HG03432 (cell line): ENCODE results near the gene ANO10.
"Not testable (repeated sequence)": the region's sequence is repeated elsewhere in the genome, so short reads cannot be mapped to it uniquely, and the experiment has no call there.

Experiments used
- ATAC-seq: cut with Tn5 transposase; IDR thresholded peaks from one replicate; pipeline ENCODE4 v1.9.1; 2021; ENCODE audit warnings: mild to moderate bottlenecking, moderate library complexity; ENCODE audit not compliant: unreplicated experiment

Gene ANO10

DNA sequence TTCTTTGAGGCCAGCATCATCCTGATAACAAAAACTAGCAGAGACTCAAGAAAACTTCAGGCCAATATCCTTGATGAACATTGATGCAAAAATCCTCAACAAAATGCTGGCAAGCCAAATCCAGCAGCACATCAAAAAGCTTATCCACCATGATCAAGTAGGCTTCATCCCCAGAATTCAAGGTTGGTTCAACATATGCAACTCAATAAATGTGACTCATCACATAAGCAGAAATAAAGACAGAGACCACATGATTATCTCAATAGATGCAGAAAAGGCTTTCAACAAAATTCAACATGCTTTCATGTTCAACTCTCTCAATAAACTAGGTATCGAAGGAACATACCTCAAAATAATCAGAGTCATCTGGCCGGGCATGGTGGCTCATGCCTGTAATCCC, 265.8 kb downstream of the ANO10 start:
- not testable (repeated sequence) for ATAC-seq

DNA sequence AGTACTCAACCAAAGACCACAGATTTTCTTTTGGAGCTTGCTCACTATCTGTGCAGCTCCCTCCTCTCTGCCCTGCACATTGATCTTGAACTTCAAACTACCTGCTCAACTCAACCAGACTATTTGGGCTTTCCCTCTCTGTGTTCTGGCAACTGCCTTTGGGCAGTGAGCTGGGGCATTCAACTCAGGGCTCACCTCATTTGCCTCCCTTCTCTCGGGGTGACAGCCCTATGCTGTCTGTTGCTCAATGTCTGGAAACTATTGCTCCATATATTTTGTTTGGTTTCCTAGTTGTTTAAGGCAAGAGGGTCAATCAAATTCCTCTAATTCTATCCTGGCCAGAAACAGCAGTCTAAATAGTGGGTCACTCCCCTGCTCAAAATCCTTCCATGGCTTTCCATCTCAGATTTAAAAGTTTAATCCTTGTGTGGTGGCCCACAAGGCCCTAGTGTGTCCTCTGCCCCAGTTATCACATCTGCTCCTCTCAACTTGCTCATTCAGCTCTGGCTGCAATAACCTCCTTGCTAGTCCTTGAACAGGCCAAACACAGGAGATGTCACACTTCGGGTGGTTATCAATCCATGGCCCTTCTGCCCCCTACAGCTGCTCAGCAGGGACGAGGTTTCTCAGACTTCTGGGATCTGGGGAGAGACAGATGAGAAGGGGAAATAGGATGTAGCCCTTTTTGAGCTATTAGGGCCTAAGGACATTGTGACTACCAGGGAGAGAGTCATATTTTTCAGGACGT, 267.7 kb downstream of the ANO10 start:
- ATAC-seq: no peak

DNA sequence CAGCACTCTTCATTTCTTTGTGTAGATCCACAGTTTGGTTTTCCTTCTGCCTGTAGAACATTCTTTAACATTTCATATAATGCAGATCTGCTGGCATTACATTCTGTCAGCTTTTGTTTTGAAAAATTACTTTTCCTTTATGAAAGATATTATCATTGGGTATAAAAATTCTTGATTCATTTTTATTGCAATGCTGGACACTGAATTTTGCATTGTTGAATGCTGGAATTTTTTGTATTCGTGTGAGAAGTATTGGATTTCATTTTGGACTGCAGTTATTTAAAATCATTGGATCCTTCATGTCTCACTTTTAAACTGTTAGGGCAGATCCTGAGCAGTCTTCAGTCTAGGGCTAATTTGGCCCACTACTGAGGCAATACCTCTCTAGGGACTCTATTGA, 268.4 kb downstream of the ANO10 start:
- ATAC-seq: no peak

DNA sequence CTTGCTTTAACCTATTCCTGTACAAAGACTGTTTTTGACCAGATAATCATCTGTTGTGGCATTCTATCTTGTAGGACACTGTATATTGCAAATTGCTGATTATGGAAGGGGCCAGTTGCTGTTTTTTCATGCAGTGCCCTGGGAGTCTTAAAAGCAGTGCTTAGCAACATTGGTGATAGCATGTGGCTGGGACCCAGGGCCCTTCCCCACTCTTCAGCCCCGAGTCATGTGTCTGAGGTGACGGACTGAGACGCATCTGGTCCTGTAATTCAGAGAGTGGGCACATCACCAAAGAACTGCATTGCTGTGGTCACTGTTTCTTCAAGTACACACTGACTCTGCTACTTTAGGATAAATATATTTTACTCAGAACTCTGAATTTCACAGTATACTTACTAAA, 272.1 kb downstream of the ANO10 start:
- ATAC-seq: no peak

DNA sequence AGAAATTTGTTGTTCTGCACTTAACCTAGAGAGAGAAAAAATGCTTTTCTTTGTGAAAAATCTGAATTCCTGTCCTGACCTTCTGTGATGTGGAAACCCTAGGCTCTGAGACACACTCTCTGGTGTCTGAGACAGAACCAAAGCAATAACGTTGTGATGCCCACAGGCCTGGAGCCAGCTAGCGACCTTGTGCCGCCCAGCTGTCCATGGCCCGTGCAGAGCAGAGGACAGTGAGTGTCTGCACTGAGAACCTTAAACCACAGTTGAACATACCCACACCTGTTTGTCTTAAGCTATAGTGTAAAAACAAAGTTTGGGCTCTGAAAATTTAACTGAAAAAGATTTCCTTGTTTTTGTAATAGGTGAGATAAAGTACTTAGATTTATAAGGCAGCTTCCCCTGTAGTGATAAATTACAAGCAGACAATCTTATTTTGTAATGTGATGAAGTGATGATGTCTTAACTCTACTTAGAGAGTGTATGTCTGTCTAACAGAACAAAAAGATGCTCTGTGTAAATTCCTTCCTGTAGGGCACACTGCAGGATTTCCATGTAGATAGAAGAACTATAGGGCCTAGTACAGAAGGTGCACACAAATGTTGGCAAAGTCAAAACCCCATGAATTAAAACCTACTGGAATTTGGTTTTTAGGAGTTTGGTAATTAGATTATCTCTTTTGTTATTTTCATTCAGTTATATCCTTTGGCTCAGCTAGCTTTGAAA, 272.8 kb downstream of the ANO10 start:
- no peak for ATAC-seq

DNA sequence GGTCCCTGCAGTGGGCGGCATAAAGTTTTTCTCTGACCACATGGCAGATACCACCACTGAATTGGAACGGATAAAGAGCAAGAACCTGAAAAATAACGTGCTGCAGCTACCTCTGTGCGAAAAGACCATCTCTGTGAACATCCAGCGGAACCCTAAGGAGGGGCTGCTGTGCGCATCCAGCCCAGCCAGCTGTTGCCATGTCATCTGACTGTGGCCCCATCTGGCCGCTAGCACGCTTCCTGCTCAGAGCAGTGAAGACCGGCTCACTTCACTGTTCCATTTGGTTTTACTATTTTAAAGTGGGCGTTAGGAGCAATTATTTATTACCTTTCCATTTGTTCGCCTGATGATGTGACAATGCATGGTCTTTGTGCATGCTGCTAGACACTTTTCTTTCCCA, 273.5 kb downstream of the ANO10 start:
- no peak for ATAC-seq

DNA sequence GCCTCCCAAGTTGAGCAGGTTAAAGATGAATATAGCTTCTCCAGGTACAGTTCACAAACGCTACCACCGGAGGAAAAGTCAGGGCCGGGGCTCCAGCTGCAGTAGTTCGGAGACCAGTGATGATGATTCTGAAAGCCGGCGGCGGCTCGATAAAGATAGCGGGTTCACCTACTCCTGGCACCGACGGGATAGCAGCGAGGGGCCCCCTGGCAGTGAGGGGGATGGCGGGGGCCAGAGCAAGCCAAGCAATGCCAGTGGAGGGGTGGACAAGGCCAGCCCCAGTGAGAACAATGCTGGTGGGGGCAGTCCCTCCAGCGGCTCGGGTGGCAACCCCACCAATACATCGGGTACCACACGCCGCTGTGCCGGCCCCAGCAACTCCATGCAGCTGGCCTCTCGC, 274.0 kb downstream of the ANO10 start:
- no peak for ATAC-seq

DNA sequence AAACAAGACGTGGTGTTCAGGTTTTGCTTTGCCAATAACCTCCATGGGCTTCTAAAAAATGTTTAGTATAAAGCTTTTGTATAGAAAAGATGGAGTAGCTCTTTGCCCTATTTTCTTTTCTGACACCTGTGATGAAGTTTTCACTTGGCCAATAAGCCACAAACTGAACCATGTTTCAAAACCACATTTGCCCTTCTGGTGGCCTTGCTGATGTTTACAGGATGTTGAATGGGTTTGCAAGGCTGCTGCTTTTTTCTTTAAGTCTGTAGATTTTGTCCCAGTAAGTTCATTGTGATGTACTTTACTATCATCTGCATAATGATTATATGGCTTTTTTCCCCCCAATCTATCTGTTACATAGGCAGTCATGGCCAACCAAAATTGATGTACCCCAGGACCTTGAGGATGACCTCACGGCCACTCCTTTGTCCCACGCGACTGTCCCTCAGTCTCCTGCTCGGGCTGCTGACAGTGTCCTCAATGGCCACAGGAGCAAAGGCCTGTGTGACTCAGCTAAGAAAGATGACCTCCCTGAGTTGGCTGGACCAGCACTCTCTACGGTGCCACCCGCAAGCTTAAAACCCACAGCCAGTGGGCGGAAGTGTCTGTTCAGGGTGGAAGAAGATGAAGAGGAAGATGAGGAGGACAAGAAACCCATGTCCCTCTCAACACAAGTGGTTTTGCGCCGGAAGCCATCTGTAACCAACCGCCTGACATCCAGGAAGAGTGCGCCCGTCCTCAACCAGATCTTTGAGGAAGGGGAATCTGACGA, 274.6 kb downstream of the ANO10 start:
- no peak for ATAC-seq

DNA sequence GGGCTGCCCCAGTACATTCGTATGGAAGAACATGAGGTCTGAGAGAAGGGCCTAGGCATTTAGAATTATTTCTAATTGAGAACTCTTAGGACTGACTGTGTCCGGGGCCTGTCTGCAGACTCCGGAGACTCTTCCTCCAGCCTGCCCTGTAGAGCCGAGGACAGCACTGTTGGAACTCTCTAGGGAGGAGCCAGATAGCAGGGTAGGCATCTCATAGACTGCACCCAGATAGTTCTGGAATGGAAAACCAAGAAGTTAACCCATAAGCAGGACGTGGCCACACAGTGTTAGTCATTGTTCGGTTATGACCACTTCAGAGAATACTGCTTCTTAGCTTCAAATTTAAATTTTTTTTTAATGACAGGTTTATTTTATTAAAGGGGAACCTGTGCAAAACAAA, 275.9 kb downstream of the ANO10 start:
- no peak for ATAC-seq

DNA sequence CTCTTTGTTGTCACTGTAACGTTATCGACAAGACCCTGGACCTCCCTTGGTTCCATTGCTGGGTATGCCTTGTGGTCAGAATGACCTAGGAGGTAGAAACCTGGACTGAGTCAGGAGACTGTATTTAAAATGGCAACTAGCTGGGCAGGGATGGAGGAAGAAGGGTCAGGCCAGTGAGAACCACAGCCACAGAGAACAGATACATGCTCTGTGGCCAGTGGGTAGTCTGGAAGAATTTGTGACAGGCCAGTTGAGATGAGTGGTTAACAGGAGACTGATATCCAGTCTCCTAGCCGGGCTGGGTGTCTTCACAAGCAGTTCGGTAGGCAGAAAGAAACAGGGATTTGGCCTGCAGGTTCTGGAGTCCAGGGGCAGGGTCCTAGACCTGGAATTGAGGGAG, 276.6 kb downstream of the ANO10 start:
- ATAC-seq: no peak

DNA sequence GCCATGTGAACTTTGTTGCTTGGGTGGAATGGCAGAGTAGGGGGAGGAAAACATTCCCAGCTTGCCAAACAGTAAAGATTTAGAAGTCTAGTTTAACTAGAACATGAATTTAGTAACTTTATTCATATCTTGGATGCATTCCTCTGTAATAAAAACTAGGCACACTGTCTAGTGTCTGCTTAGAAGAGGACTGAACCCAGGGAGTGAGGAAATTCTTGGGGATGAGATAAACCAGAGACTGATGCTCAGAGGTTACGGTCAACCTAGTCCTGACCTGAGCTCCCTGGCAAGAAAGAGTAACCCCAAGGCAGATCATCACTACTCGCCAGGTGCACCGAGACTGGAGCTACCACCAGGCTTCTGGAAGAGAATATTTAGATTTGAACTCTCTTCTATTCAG, 277.3 kb downstream of the ANO10 start:
- no peak for ATAC-seq

DNA sequence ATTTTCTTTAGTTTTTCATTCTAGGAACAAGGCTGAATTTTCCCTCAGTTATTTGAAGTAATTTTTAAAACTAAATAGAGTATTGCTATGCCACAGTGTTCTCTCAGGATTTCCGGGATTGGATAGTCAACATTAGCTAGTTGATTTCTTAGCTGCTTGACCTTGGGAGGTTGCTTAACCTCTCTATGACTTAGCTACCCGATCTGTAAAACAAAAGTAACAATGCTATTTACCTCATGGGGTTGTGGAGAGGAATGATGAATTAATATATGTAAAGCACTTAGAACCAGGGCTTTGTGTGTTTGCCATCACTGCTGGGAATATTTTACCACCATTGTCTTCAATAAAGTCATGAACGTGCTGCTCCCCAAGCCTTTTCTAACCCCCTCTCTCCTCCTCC, 278.0 kb downstream of the ANO10 start:
- no peak for ATAC-seq

DNA sequence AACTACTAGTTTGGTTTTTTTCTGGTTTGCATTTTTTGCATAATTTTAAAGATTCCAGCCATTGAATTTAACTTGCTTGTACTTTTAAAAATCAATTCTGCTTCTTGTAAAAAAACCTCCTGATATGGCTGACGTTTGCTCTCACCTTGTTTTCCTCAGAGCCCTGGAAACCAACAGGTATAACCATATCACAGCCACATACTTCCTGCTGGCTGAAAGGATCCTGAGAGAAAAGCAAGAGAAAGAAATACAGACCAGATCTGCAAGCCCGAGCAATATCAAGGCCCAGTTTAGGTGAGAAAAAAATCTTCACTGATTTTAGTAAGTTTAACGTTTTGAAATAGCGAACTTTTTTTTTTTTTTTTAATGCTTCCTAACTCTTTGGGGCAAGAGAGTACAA, 278.6 kb downstream of the ANO10 start:
- ATAC-seq: no peak

DNA sequence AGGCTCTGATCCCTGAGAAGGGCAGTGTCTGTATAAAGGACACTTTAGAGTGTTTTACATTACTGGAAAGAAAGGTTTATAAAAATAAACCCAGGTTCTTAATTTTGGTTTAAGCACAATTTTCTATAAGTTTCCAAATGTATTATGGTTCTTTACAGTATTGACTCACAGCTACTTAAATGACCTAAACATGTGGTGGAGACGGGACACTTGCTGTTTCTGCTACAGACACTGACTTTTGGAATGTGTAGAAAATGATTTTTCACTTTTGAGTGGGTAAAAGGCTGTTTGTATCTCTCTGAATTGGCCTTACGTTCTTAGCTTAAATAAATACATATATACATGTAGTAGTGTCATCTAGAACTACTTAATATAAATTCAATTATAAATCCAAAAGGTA, 280.0 kb downstream of the ANO10 start:
- no peak for ATAC-seq

DNA sequence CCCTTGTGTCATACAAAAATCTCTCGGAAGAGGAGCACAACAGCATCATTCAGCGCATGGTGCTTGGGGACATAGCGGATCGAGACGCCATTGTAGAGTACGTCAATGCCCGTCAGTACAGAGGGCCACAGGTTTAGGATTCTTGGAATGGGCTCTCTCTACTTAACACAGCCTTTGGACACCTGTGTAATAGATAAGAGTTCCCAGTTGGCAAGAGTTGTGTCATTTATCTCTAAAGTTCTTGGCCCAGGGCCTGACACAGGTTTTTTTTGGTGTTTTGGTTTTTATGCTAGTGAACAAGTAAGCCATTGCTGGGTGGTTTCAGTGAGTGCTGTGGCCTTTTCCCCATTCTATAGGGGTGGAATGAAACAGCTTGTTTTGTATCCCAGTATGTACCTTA, 281.4 kb downstream of the ANO10 start:
- no peak for ATAC-seq

DNA sequence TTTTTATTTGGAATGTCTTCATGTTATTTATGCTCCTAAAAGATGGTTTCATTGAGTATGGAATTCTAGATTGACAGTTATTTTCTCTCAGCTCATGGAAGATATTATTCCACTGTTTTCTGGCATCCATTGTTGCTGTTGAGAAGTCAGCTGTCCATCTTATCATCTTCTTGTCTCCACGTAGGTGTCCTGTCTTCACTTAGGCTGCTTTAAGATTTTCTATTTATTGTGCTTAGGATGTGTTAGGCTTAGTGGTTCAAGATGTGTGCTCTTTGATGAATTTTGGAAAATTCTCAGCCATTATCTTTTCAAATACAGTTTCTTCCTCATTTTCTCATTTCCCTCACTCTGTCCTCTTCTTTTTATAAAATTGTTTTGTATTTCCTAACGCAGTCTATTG, 283.5 kb downstream of the ANO10 start:
- no peak for ATAC-seq

DNA sequence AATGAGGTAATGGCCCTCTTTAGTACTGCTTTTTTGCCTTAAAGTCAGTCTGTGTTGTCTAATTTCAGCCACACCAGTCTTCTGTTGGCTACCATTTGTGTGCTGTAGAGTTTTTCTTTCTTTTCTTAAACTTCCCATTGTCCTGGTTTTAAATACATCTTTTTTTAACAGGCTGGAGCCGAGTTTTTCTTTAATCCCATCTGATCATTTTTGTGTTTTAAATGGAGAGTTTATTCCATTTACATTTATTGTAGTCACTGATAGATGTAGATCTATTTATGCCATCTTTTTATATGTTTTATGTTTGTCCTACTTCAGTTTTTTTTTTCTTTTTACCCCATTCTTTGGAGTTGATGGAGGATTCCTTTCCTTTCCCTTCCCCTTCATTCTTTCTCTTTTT, 286.0 kb downstream of the ANO10 start:
- ATAC-seq: no peak

DNA sequence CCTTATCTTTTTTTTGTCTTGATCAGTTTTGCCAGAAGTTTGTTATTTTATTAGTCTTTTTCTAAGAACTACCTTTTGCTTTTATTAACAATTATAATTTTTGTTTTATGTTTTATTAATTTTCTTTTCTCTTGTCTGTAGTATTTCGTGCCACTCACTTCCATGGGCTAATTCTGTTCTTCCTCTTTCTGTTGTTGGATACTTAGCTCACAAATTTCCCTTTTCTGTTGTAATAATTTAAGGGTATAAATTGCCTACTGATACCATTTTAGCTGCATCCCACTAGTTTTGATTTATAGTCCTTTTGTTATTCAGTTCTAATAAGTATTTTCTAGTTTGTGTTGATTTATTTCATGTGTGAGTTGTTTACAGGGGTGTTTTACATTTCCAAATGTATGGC, 286.8 kb downstream of the ANO10 start:
- ATAC-seq: no peak

DNA sequence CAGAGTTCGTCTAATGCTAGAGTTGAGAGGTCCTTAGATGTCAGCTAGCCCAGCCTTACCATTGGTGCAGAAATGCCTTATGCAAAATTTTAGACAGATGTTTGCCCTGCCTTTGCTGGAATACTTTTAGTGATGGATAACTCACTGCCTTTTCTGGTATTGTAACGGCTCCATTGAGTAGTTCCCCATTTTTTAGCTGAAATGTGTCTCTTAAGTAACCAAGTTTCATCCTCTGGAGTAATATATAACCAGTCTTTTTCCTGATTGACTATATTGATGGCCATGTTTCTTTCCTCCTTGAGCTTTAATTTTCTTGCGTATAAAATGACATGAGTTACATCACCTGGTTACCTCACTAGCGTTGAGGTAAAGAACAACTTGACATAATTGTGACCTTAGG, 290.4 kb downstream of the ANO10 start:
- no peak for ATAC-seq

DNA sequence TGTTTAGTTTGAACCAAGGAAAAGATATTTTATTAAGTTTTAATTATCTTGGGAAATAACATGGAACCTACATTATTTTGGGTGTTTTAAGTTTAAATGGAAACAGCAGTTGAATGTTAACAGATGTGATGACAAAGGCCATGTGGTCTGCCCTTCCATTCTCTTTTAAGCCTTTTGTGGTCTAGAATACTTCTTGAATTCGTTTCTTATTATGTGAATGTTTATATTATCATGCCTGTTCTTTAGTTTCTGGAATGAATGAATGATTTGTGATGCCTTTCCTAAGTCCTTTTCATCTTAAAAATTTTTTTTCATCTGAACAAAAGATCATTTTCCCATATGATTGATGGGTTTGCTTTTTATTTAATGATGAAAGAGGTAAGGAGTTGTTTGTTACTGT, 290.8 kb downstream of the ANO10 start:
- ATAC-seq: no peak

DNA sequence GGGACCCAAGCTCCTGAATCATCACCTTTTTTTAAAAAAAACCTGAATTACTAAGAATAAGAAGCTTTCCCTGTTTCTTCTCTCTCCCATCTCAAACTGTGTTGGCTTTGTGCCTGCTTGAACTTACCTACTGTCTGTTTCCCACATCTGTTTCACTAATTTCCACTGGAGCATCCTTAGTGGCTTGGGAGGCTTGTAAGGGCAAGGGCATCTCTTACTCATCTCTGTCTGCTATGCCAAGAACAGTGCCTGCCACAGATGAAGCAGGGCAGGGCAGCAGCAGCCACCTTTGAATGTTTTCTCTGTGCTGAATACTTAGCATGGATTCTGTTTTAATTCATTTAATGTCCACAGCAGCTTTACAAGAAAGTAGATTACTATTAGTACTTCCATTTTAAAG, 293.2 kb downstream of the ANO10 start:
- no peak for ATAC-seq

DNA sequence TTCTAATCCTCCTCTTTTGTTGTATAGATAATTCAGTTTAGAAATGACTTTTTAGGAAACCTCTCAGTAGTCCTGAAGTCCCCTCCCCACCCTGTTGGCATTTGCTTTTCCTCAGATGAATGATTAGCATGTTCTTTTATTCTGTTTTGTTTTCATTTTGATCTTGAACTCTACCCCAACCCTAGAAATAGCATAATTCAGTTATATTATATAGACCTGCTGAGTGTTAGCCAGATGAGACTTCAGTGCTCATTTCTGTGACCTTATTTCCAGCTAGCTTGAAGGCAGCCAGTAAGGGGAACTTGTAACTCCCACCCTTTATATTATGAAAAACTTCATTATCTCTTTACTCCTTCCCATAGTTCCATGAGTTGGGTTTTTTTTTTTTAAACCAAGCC, 294.2 kb downstream of the ANO10 start:
- ATAC-seq: no peak
